ENCODE data around the gene C13orf42.
"Not testable (repeated sequence)": the region's sequence is repeated elsewhere in the genome, so short reads cannot be mapped to it uniquely, and the experiment has no call there.

The C13orf42 gene

GRCh38 chr13:51120873-51121272 is 9.8 kb upstream of the C13orf42 start:
- H3K4me1 ChIP-seq (ENCODE audit: low read depth, poor library complexity, severe bottlenecking); H2AFZ ChIP-seq (ENCODE audit: low read depth); H4K20me1 ChIP-seq (ENCODE audit: insufficient read depth); H3K4me2 ChIP-seq; H3K9ac ChIP-seq; H3K4me3 ChIP-seq (IDR thresholded peaks at IDR 0.05; ENCODE audit: insufficient read depth, low read depth, low read length); H3K36me3 ChIP-seq (ENCODE audit: insufficient read depth); H3K79me2 ChIP-seq (ENCODE audit: insufficient read depth, low read depth); H3K27me3 ChIP-seq (ENCODE audit: insufficient read depth, low read depth); H3K27ac ChIP-seq: not testable (repeated sequence)
- TF ChIP-seq, protein P1, sequence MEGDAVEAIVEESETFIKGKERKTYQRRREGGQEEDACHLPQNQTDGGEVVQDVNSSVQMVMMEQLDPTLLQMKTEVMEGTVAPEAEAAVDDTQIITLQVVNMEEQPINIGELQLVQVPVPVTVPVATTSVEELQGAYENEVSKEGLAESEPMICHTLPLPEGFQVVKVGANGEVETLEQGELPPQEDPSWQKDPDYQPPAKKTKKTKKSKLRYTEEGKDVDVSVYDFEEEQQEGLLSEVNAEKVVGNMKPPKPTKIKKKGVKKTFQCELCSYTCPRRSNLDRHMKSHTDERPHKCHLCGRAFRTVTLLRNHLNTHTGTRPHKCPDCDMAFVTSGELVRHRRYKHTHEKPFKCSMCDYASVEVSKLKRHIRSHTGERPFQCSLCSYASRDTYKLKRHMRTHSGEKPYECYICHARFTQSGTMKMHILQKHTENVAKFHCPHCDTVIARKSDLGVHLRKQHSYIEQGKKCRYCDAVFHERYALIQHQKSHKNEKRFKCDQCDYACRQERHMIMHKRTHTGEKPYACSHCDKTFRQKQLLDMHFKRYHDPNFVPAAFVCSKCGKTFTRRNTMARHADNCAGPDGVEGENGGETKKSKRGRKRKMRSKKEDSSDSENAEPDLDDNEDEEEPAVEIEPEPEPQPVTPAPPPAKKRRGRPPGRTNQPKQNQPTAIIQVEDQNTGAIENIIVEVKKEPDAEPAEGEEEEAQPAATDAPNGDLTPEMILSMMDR (conservative IDR thresholded peaks at IDR 0.05; ENCODE audit: low read depth, low read length) = peak; percentile 46

GRCh38 chr13:51118809-51119431 is 7.8 kb upstream of the C13orf42 start:
- Histone ChIP-seq H2AFZ (ENCODE audit: low read depth) (no peak overlapping the region), H3K27me3 (ENCODE audit: insufficient read depth, low read depth) (no peaks in the 10 kb centered on the region), H3K4me3 (IDR thresholded peaks at IDR 0.05; ENCODE audit: insufficient read depth, low read depth, low read length) (no peak overlapping the region), H3K36me3 (ENCODE audit: insufficient read depth) (no peaks in the 10 kb centered on the region), H3K4me2 (no peak overlapping the region), H3K27ac (no peak overlapping the region), H3K9ac (no peak overlapping the region), H3K4me1 (ENCODE audit: low read depth, poor library complexity, severe bottlenecking) (no peaks in the 10 kb centered on the region), H3K79me2 (ENCODE audit: insufficient read depth, low read depth) (no peaks in the 10 kb centered on the region), H4K20me1 (ENCODE audit: insufficient read depth) (no peaks in the 10 kb centered on the region)
- TF ChIP-seq, protein P1 (conservative IDR thresholded peaks at IDR 0.05; ENCODE audit: low read depth, low read length) = no peak

- TF ChIP-seq, protein P1 (conservative IDR thresholded peaks at IDR 0.05; ENCODE audit: low read depth, low read length) = no peak
- H3K79me2 ChIP-seq (ENCODE audit: insufficient read depth, low read depth) = no peaks in the 10 kb centered on the region
- no peak overlapping the region for H3K27ac ChIP-seq
- no peak overlapping the region for H2AFZ ChIP-seq (ENCODE audit: low read depth)
- H3K4me1 ChIP-seq (ENCODE audit: low read depth, poor library complexity, severe bottlenecking) = no peaks in the 10 kb centered on the region
- H3K36me3 ChIP-seq (ENCODE audit: insufficient read depth) = no peaks in the 10 kb centered on the region
- no peak overlapping the region for H3K4me3 ChIP-seq (IDR thresholded peaks at IDR 0.05; ENCODE audit: insufficient read depth, low read depth, low read length)
- no peak overlapping the region for H3K4me2 ChIP-seq
- H3K27me3 ChIP-seq (ENCODE audit: insufficient read depth, low read depth) = no peaks in the 10 kb centered on the region
- H3K9ac ChIP-seq = no peak overlapping the region
- H4K20me1 ChIP-seq (ENCODE audit: insufficient read depth) = no peaks in the 10 kb centered on the region
Measured at GRCh38 chr13:51113969-51114368, 2.9 kb upstream of the C13orf42 start.

DNA sequence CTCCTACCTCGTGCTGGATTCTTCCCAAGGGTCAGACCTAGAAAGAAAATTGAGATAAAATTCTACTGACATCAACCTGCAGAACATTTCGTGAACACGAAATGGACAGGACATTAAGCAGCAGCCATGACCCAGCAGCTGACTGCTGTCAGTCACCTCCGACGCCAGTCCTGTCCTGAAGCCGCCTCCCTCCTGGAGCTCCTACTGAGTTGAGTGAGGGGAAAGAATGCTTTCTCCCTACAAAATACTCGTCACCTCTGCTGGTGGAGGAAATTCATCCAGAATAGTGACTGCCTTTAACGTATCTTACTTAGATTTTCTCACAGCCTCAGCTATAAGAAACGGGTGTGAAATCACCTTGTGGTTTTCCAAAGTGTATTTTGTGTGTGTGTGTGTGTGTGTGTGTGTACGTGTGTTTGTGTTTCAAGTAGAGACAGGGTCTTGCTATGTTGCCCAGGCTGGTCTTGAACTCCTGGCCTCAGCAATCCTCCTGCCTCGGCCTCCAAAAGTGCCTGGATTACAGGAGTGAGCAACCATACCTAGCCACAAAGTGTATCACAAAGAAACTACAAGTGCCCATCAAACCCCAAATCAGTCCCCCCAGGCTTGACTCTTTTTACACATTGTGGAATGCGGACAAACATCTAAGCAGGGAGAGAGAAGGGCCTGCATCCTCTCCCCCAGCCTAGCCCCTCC is 2.3 kb upstream of the C13orf42 start:
- no peaks in the 10 kb centered on the region for H3K36me3 ChIP-seq (ENCODE audit: insufficient read depth)
- H2AFZ ChIP-seq (ENCODE audit: low read depth) = no peak overlapping the region
- H3K27ac ChIP-seq = no peak overlapping the region
- H3K9ac ChIP-seq = no peak overlapping the region
- H3K4me2 ChIP-seq = no peak overlapping the region
- TF ChIP-seq, protein P1 (conservative IDR thresholded peaks at IDR 0.05; ENCODE audit: low read depth, low read length) = no peak
- no peaks in the 10 kb centered on the region for H4K20me1 ChIP-seq (ENCODE audit: insufficient read depth)
- H3K4me1 ChIP-seq (ENCODE audit: low read depth, poor library complexity, severe bottlenecking) = no peaks in the 10 kb centered on the region
- H3K79me2 ChIP-seq (ENCODE audit: insufficient read depth, low read depth) = no peaks in the 10 kb centered on the region
- no peak overlapping the region for H3K4me3 ChIP-seq (IDR thresholded peaks at IDR 0.05; ENCODE audit: insufficient read depth, low read depth, low read length)
- H3K27me3 ChIP-seq (ENCODE audit: insufficient read depth, low read depth) = no peaks in the 10 kb centered on the region

Data from KMS-11 (cell line).